ENCODE data around the gene ABCB8. TPM values are rescaled to one million over a fixed set of nuclear protein-coding genes. Genes with fewer than 3 reads are reported as not detected.

The ABCB8 gene
- total and polyA plus RNA-seq, 4 donors = 12.4 to 30.2 (median 22.5) TPM

DNA sequence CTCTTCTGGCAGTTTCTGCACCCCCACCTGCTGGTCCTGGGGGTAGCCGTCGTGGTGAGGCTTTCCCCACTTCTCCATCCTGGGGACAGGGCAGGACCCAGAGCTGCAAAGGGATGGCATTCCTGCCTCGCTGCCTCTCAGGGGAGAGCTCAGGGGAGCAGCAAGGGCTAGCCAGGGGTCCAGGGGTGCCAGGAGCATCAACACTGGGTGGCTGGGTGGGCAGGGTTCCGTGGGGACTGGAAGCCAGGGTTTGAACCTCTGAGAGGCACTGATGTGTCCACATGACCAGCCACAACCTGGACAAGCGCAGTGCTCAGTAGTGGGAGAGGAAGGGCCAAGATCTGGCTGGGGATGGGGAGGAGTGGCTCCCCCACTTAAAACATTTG is 5.6 kb downstream of the ABCB8 start:
- Histone ChIP-seq H3K27me3 (ENCODE audit: control insufficient read depth in 4 of 4, insufficient read depth in 4 of 4, low read length in 3 of 4) (no peaks in the 10 kb centered on the region), H3K9ac (ENCODE audit: low read depth in 1 of 2, low read length in 2 of 2) (no peak overlapping the region), H3K9me3 (ENCODE audit: control insufficient read depth in 4 of 4, low read length in 3 of 4) (no peaks in the 10 kb centered on the region), H3K27ac (ENCODE audit: low read depth in 1 of 2, low read length in 2 of 2) (no peak overlapping the region), H3K4me1 (ENCODE audit: control insufficient read depth in 4 of 4, insufficient read depth in 4 of 4, low read length in 3 of 4) (peaks cover 4 to 7% (median 4%) of the 10 kb centered on the region in 4 donors), H3K36me3 (ENCODE audit: control insufficient read depth in 4 of 4, insufficient read depth in 3 of 4, low read depth in 1 of 4, low read length in 3 of 4) (peaks cover 0 to 22% (median 5%) of the 10 kb centered on the region in 4 donors), H3K4me3 (ENCODE audit: low read depth in 1 of 3, low read length in 3 of 3) (no peak overlapping the region)
- WGBS = 92% methylated on average over 5 of the region's 5 CpGs
- TF ChIP-seq, protein P1, sequence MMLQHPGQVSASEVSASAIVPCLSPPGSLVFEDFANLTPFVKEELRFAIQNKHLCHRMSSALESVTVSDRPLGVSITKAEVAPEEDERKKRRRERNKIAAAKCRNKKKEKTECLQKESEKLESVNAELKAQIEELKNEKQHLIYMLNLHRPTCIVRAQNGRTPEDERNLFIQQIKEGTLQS (IDR thresholded peaks at IDR 0.05) = no peak
- TF ChIP-seq, protein P2, sequence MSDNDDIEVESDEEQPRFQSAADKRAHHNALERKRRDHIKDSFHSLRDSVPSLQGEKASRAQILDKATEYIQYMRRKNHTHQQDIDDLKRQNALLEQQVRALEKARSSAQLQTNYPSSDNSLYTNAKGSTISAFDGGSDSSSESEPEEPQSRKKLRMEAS (IDR thresholded peaks at IDR 0.05) = no peak
- TF ChIP-seq YY1 (IDR thresholded peaks at IDR 0.05) (no peak), JUND (IDR thresholded peaks at IDR 0.05) (no peak), SP1 (IDR thresholded peaks at IDR 0.05) (no peak), NR2F2 (IDR thresholded peaks at IDR 0.05) (no peak), TAF1 (conservative IDR thresholded peaks at IDR 0.05) (no peak), RXRA (IDR thresholded peaks at IDR 0.05) (no peak), RAD21 (IDR thresholded peaks at IDR 0.05) (no peak)
- TF ChIP-seq, protein P3, sequence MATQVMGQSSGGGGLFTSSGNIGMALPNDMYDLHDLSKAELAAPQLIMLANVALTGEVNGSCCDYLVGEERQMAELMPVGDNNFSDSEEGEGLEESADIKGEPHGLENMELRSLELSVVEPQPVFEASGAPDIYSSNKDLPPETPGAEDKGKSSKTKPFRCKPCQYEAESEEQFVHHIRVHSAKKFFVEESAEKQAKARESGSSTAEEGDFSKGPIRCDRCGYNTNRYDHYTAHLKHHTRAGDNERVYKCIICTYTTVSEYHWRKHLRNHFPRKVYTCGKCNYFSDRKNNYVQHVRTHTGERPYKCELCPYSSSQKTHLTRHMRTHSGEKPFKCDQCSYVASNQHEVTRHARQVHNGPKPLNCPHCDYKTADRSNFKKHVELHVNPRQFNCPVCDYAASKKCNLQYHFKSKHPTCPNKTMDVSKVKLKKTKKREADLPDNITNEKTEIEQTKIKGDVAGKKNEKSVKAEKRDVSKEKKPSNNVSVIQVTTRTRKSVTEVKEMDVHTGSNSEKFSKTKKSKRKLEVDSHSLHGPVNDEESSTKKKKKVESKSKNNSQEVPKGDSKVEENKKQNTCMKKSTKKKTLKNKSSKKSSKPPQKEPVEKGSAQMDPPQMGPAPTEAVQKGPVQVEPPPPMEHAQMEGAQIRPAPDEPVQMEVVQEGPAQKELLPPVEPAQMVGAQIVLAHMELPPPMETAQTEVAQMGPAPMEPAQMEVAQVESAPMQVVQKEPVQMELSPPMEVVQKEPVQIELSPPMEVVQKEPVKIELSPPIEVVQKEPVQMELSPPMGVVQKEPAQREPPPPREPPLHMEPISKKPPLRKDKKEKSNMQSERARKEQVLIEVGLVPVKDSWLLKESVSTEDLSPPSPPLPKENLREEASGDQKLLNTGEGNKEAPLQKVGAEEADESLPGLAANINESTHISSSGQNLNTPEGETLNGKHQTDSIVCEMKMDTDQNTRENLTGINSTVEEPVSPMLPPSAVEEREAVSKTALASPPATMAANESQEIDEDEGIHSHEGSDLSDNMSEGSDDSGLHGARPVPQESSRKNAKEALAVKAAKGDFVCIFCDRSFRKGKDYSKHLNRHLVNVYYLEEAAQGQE (IDR thresholded peaks at IDR 0.05) = no peak
- TF ChIP-seq, protein P4, sequence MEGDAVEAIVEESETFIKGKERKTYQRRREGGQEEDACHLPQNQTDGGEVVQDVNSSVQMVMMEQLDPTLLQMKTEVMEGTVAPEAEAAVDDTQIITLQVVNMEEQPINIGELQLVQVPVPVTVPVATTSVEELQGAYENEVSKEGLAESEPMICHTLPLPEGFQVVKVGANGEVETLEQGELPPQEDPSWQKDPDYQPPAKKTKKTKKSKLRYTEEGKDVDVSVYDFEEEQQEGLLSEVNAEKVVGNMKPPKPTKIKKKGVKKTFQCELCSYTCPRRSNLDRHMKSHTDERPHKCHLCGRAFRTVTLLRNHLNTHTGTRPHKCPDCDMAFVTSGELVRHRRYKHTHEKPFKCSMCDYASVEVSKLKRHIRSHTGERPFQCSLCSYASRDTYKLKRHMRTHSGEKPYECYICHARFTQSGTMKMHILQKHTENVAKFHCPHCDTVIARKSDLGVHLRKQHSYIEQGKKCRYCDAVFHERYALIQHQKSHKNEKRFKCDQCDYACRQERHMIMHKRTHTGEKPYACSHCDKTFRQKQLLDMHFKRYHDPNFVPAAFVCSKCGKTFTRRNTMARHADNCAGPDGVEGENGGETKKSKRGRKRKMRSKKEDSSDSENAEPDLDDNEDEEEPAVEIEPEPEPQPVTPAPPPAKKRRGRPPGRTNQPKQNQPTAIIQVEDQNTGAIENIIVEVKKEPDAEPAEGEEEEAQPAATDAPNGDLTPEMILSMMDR (IDR thresholded peaks at IDR 0.05; ENCODE audit: low read depth, low read length, missing input control) = no peak
- TF ChIP-seq, protein P5, sequence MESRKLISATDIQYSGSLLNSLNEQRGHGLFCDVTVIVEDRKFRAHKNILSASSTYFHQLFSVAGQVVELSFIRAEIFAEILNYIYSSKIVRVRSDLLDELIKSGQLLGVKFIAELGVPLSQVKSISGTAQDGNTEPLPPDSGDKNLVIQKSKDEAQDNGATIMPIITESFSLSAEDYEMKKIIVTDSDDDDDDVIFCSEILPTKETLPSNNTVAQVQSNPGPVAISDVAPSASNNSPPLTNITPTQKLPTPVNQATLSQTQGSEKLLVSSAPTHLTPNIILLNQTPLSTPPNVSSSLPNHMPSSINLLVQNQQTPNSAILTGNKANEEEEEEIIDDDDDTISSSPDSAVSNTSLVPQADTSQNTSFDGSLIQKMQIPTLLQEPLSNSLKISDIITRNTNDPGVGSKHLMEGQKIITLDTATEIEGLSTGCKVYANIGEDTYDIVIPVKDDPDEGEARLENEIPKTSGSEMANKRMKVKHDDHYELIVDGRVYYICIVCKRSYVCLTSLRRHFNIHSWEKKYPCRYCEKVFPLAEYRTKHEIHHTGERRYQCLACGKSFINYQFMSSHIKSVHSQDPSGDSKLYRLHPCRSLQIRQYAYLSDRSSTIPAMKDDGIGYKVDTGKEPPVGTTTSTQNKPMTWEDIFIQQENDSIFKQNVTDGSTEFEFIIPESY (IDR thresholded peaks at IDR 0.05) = no peak
- DNase-seq (ENCODE audit: low spot score) = no peak

DNA sequence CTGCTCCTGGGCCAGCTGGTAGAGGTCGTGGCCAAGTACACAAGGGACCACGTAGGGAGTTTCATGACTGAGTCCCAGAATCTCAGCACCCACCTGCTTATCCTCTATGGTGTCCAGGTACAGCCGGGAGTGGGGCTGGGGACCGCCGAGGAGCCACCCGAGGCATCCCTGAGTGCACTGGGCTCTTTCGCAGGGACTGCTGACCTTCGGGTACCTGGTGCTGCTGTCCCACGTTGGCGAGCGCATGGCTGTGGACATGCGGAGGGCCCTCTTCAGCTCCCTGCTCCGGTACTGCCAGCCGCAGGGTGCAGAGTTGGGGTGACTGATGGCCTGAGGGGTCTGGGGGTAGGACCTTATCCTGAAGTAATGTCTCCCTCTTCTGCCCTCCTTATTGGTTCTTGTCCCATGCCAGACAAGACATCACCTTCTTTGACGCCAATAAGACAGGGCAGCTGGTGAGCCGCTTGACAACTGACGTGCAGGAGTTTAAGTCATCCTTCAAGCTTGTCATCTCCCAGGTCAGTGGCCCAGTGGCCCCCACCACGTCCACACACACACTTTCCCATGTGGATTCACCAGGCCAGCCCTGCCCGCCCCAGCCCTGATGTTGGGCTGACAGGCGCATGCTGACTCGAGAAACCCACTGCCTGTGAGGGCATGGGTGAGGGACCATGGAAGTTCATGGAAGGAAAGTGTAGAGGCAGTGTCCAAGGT is 6.2 kb downstream of the ABCB8 start:
- H3K27me3 ChIP-seq (ENCODE audit: control insufficient read depth in 4 of 4, insufficient read depth in 4 of 4, low read length in 3 of 4) = no peaks in the 10 kb centered on the region
- WGBS = 94% methylated on average over 21 of the region's 21 CpGs
- H3K9ac ChIP-seq (ENCODE audit: low read depth in 1 of 2, low read length in 2 of 2) = no peak overlapping the region
- peaks cover 0 to 5% (median 0%) of the 10 kb centered on the region in 4 donors for H3K4me1 ChIP-seq (ENCODE audit: control insufficient read depth in 4 of 4, insufficient read depth in 4 of 4, low read length in 3 of 4)
- H3K9me3 ChIP-seq (ENCODE audit: control insufficient read depth in 4 of 4, low read length in 3 of 4) = no peaks in the 10 kb centered on the region
- no peak overlapping the region for H3K4me3 ChIP-seq (ENCODE audit: low read depth in 1 of 3, low read length in 3 of 3)
- DNase-seq (ENCODE audit: low spot score) = no peak
- no peak overlapping the region for H3K27ac ChIP-seq (ENCODE audit: low read depth in 1 of 2, low read length in 2 of 2)
- H3K36me3 ChIP-seq (ENCODE audit: control insufficient read depth in 4 of 4, insufficient read depth in 3 of 4, low read depth in 1 of 4, low read length in 3 of 4) = peaks cover 0 to 22% (median 5%) of the 10 kb centered on the region in 4 donors
- TF ChIP-seq, protein P5 (IDR thresholded peaks at IDR 0.05) = no peak
- TF ChIP-seq TAF1 (conservative IDR thresholded peaks at IDR 0.05) (no peak), RAD21 (IDR thresholded peaks at IDR 0.05) (no peak), HNF4A (conservative IDR thresholded peaks at IDR 0.05) (no peak), GABPA (IDR thresholded peaks at IDR 0.05 in 1 of 2, conservative IDR thresholded peaks at IDR 0.05 in 1 of 2) (no peak), JUND (IDR thresholded peaks at IDR 0.05) (no peak), HNF4G (IDR thresholded peaks at IDR 0.05) (no peak), SP1 (IDR thresholded peaks at IDR 0.05) (no peak), RXRA (IDR thresholded peaks at IDR 0.05) (no peak), NR2F2 (IDR thresholded peaks at IDR 0.05) (no peak), EGR1 (IDR thresholded peaks at IDR 0.05; ENCODE audit: low read depth in 2 of 2) (no peak)
- TF ChIP-seq, protein P1 (IDR thresholded peaks at IDR 0.05) = no peak
- TF ChIP-seq, protein P2 (IDR thresholded peaks at IDR 0.05) = no peak
- TF ChIP-seq, protein P4 (IDR thresholded peaks at IDR 0.05; ENCODE audit: low read depth, low read length, missing input control) = no peak

Data from liver (tissue), 9 donors.